ENCODE data around the gene TRABD2B. TPM values are rescaled to one million over a fixed set of nuclear protein-coding genes. Genes with fewer than 3 reads are reported as not detected.

The TRABD2B gene
- total RNA-seq, 5 donors from 2014 or later (not counting 1 experiment from before 2014, with no cell fraction given): not detected

- no peaks in the 10 kb centered on the region for H3K9me3 Mint-ChIP-seq
- Histone ChIP-seq H3K4me3 (ENCODE audit: control insufficient read depth in 1 of 2, extremely low read depth in 1 of 2, low read length in 1 of 2) (no peak overlapping the region), H3K27ac (ENCODE audit: low read length) (no peak overlapping the region), H3K4me1 (ENCODE audit: control insufficient read depth in 1 of 2, extremely low read depth in 1 of 2, insufficient read depth in 2 of 2, low read length in 2 of 2) (no peaks in the 10 kb centered on the region), H3K9me3 (no peaks in the 10 kb centered on the region), H3K27me3 (replicated peaks in 1 of 2; ENCODE audit: control insufficient read depth in 2 of 2, extremely low read depth in 1 of 2, insufficient read depth in 2 of 2, low read length in 1 of 2) (peaks cover 0 to 18% of the 10 kb centered on the region in 2 experiments), H3K36me3 (ENCODE audit: control insufficient read depth in 2 of 2, extremely low read depth in 1 of 2, insufficient read depth in 1 of 2, low read length in 1 of 2) (no peaks in the 10 kb centered on the region)
- no peak for DNase-seq
- WGBS (ENCODE audit: insufficient coverage): 50% methylated on average over 1 of the region's 7 CpGs
- H3K27ac Mint-ChIP-seq: no peak overlapping the region
- ChIA-PET CTCF (no interaction called here), POLR2A (no interaction called here)
- ATAC-seq (replicated peaks in 1 of 4): no peak
- no peak overlapping the region for H3K4me3 Mint-ChIP-seq
- no peaks in the 10 kb centered on the region for H3K4me1 Mint-ChIP-seq
- peaks cover 4 to 10% of the 10 kb centered on the region in 2 donors for H3K27me3 Mint-ChIP-seq
- H3K36me3 Mint-ChIP-seq: no peaks in the 10 kb centered on the region
Measured at GRCh38 chr1:47886141-47886540, 111.0 kb downstream of the TRABD2B start.

GRCh38 chr1:47885062-47885830 is 111.9 kb downstream of the TRABD2B start:
- Histone ChIP-seq H3K27ac (ENCODE audit: low read length) (no peak overlapping the region), H3K36me3 (ENCODE audit: control insufficient read depth in 2 of 2, extremely low read depth in 1 of 2, insufficient read depth in 1 of 2, low read length in 1 of 2) (no peaks in the 10 kb centered on the region), H3K4me1 (ENCODE audit: control insufficient read depth in 1 of 2, extremely low read depth in 1 of 2, insufficient read depth in 2 of 2, low read length in 2 of 2) (no peaks in the 10 kb centered on the region), H3K27me3 (replicated peaks in 1 of 2; ENCODE audit: control insufficient read depth in 2 of 2, extremely low read depth in 1 of 2, insufficient read depth in 2 of 2, low read length in 1 of 2) (peaks cover 0 to 17% of the 10 kb centered on the region in 2 experiments), H3K4me3 (ENCODE audit: control insufficient read depth in 1 of 2, extremely low read depth in 1 of 2, low read length in 1 of 2) (no peak overlapping the region), H3K9me3 (no peaks in the 10 kb centered on the region)
- Mint-ChIP-seq H3K27ac (no peak overlapping the region), H3K9me3 (no peaks in the 10 kb centered on the region), H3K4me1 (no peaks in the 10 kb centered on the region), H3K27me3 (peaks cover 4 to 10% of the 10 kb centered on the region in 2 donors), H3K4me3 (no peak overlapping the region), H3K36me3 (no peaks in the 10 kb centered on the region)
- ATAC-seq (replicated peaks in 1 of 4) (no peak), DNase-seq (no peak)
- ChIA-PET CTCF (no interaction called here), POLR2A (no interaction called here)
- WGBS (ENCODE audit: insufficient coverage): 94% methylated on average over 2 of the region's 8 CpGs

GRCh38 chr1:47883963-47884362 is 113.2 kb downstream of the TRABD2B start:
- ChIA-PET POLR2A (no interaction called here), CTCF (no interaction called here)
- Histone ChIP-seq H3K36me3 (ENCODE audit: control insufficient read depth in 2 of 2, extremely low read depth in 1 of 2, insufficient read depth in 1 of 2, low read length in 1 of 2) (no peaks in the 10 kb centered on the region), H3K27me3 (replicated peaks in 1 of 2; ENCODE audit: control insufficient read depth in 2 of 2, extremely low read depth in 1 of 2, insufficient read depth in 2 of 2, low read length in 1 of 2) (peaks cover 0 to 15% of the 10 kb centered on the region in 2 experiments), H3K4me3 (ENCODE audit: control insufficient read depth in 1 of 2, extremely low read depth in 1 of 2, low read length in 1 of 2) (no peak overlapping the region), H3K9me3 (no peaks in the 10 kb centered on the region), H3K27ac (ENCODE audit: low read length) (no peak overlapping the region), H3K4me1 (ENCODE audit: control insufficient read depth in 1 of 2, extremely low read depth in 1 of 2, insufficient read depth in 2 of 2, low read length in 2 of 2) (no peaks in the 10 kb centered on the region)
- Mint-ChIP-seq H3K27me3 (peaks cover 4 to 7% of the 10 kb centered on the region in 2 donors), H3K4me1 (no peaks in the 10 kb centered on the region), H3K27ac (no peak overlapping the region), H3K9me3 (no peaks in the 10 kb centered on the region), H3K4me3 (no peak overlapping the region), H3K36me3 (no peaks in the 10 kb centered on the region)
- 40% methylated on average over 1 of the region's 1 CpG for WGBS (ENCODE audit: insufficient coverage)
- DNase-seq (no peak), ATAC-seq (replicated peaks in 1 of 4) (no peak)

GRCh38 chr1:47881505-47882442 is 115.4 kb downstream of the TRABD2B start:
- 81% methylated on average over 15 of the region's 17 CpGs for WGBS (ENCODE audit: insufficient coverage)
- Histone ChIP-seq H3K4me1 (ENCODE audit: control insufficient read depth in 1 of 2, extremely low read depth in 1 of 2, insufficient read depth in 2 of 2, low read length in 2 of 2) (no peaks in the 10 kb centered on the region), H3K9me3 (no peaks in the 10 kb centered on the region), H3K36me3 (ENCODE audit: control insufficient read depth in 2 of 2, extremely low read depth in 1 of 2, insufficient read depth in 1 of 2, low read length in 1 of 2) (no peaks in the 10 kb centered on the region), H3K27me3 (replicated peaks in 1 of 2; ENCODE audit: control insufficient read depth in 2 of 2, extremely low read depth in 1 of 2, insufficient read depth in 2 of 2, low read length in 1 of 2) (peaks cover 0 to 2% of the 10 kb centered on the region in 2 experiments), H3K27ac (ENCODE audit: low read length) (no peak overlapping the region), H3K4me3 (ENCODE audit: control insufficient read depth in 1 of 2, extremely low read depth in 1 of 2, low read length in 1 of 2) (no peak overlapping the region)
- Mint-ChIP-seq H3K27ac (no peak overlapping the region), H3K9me3 (no peaks in the 10 kb centered on the region), H3K4me3 (no peak overlapping the region), H3K36me3 (no peaks in the 10 kb centered on the region), H3K4me1 (no peaks in the 10 kb centered on the region), H3K27me3 (peaks cover 0 to 3% of the 10 kb centered on the region in 2 donors)
- DNase-seq (no peak), ATAC-seq (replicated peaks in 1 of 4) (no peak)
- ChIA-PET POLR2A (no interaction called here), CTCF (no interaction called here)

- peaks cover 5 to 7% of the 10 kb centered on the region in 2 donors for H3K27me3 Mint-ChIP-seq
- H3K27ac ChIP-seq (ENCODE audit: low read length): no peak overlapping the region
- no peaks in the 10 kb centered on the region for H3K9me3 Mint-ChIP-seq
- no peaks in the 10 kb centered on the region for H3K9me3 ChIP-seq
- ATAC-seq (replicated peaks in 1 of 4) (no peak), DNase-seq (no peak)
- H3K27me3 ChIP-seq (replicated peaks in 1 of 2; ENCODE audit: control insufficient read depth in 2 of 2, extremely low read depth in 1 of 2, insufficient read depth in 2 of 2, low read length in 1 of 2): peaks cover 0 to 11% of the 10 kb centered on the region in 2 experiments
- CTCF ChIA-PET: no interaction called here
- no peaks in the 10 kb centered on the region for H3K4me1 Mint-ChIP-seq
- 89% methylated on average over 2 of the region's 4 CpGs for WGBS (ENCODE audit: insufficient coverage)
- no peak overlapping the region for H3K4me3 Mint-ChIP-seq
- H3K4me3 ChIP-seq (ENCODE audit: control insufficient read depth in 1 of 2, extremely low read depth in 1 of 2, low read length in 1 of 2): no peak overlapping the region
- H3K27ac Mint-ChIP-seq: no peak overlapping the region
- POLR2A ChIA-PET: no interaction called here
- no peaks in the 10 kb centered on the region for H3K4me1 ChIP-seq (ENCODE audit: control insufficient read depth in 1 of 2, extremely low read depth in 1 of 2, insufficient read depth in 2 of 2, low read length in 2 of 2)
- H3K36me3 Mint-ChIP-seq: no peaks in the 10 kb centered on the region
- no peaks in the 10 kb centered on the region for H3K36me3 ChIP-seq (ENCODE audit: control insufficient read depth in 2 of 2, extremely low read depth in 1 of 2, insufficient read depth in 1 of 2, low read length in 1 of 2)
Measured at GRCh38 chr1:47876587-47876963, 120.6 kb downstream of the TRABD2B start.

- Histone ChIP-seq H3K36me3 (ENCODE audit: control insufficient read depth in 2 of 2, extremely low read depth in 1 of 2, insufficient read depth in 1 of 2, low read length in 1 of 2) (no peaks in the 10 kb centered on the region), H3K4me3 (ENCODE audit: control insufficient read depth in 1 of 2, extremely low read depth in 1 of 2, low read length in 1 of 2) (no peak overlapping the region), H3K4me1 (ENCODE audit: control insufficient read depth in 1 of 2, extremely low read depth in 1 of 2, insufficient read depth in 2 of 2, low read length in 2 of 2) (no peaks in the 10 kb centered on the region), H3K9me3 (no peaks in the 10 kb centered on the region), H3K27ac (ENCODE audit: low read length) (no peak overlapping the region), H3K27me3 (replicated peaks in 1 of 2; ENCODE audit: control insufficient read depth in 2 of 2, extremely low read depth in 1 of 2, insufficient read depth in 2 of 2, low read length in 1 of 2) (peaks cover 0 to 11% of the 10 kb centered on the region in 2 experiments)
- no peak for ATAC-seq (replicated peaks in 1 of 4)
- no peaks in the 10 kb centered on the region for H3K4me1 Mint-ChIP-seq
- no peaks in the 10 kb centered on the region for H3K36me3 Mint-ChIP-seq
- CTCF ChIA-PET: no interaction called here
- H3K9me3 Mint-ChIP-seq: no peaks in the 10 kb centered on the region
- H3K4me3 Mint-ChIP-seq: no peak overlapping the region
- H3K27ac Mint-ChIP-seq: no peak overlapping the region
- no peak for DNase-seq
- peaks cover 5 to 7% of the 10 kb centered on the region in 2 donors for H3K27me3 Mint-ChIP-seq
- WGBS (ENCODE audit: insufficient coverage): 91% methylated on average over 5 of the region's 5 CpGs
- POLR2A ChIA-PET: no interaction called here
Measured at GRCh38 chr1:47875831-47876586, 121.2 kb downstream of the TRABD2B start.
